Gastroesophageal sphincter (tissue), 4 donors: ENCODE data around the gene PDE2A. TPM values are rescaled to one million over a fixed set of nuclear protein-coding genes. Genes with fewer than 3 reads are reported as not detected.

Experiments
- ATAC-seq: fragments of 150-250 bp; one replicate; pipeline ENCODE4 v1.9.1; 2016; ENCODE audit warnings: mild to moderate bottlenecking, moderate library complexity
- H3K27ac ChIP-seq, 4 donors: fragments of 200-600 bp; sonication (generic) in 3 of 4; 1 replicate in 3 of 4; 2 replicates in 1 of 4; pipeline ENCODE4 v1.5.1; 2016 to 2019
- H3K27me3 ChIP-seq: fragments of 200-600 bp; sonication (generic); one replicate; pipeline ENCODE4 v1.5.1; 2019
- H3K36me3 ChIP-seq, 2 donors: fragments of 200-600 bp; sonication (generic); one replicate each; pipeline ENCODE4 v1.5.1; 2019; ENCODE audit warnings: control low read depth in 1 of 2
- H3K4me1 ChIP-seq, 3 donors: fragments of 200-600 bp; sonication (generic); 1 replicate in 2 of 3; 2 replicates in 1 of 3; pipeline ENCODE4 v1.5.1; 2016 to 2019; ENCODE audit warnings: control low read depth in 2 of 3
- H3K4me3 ChIP-seq, 2 donors: fragments of 200-600 bp; sonication (generic); one replicate each; pipeline ENCODE4 v1.5.1; 2019; ENCODE audit warnings: mild to moderate bottlenecking in 1 of 2, moderate library complexity in 1 of 2
- H3K9me3 ChIP-seq, 3 donors: fragments of 200-600 bp; sonication (generic); one replicate each; pipeline ENCODE4 v1.5.1; 2017 to 2019; ENCODE audit warnings: control low read depth in 2 of 3
- EP300 ChIP-seq: sonication (generic); formaldehyde crosslinking; IDR thresholded peaks from one replicate; pipeline ENCODE4 v1.6.1; 2017; ENCODE audit warnings: antibody characterized with exemption, mild to moderate bottlenecking
- POLR2A ChIP-seq, 2 donors: fragments of 450-650 bp; IDR thresholded peaks; one replicate each; pipeline ENCODE4 v1.6.1; 2017; ENCODE audit warnings: antibody characterized with exemption in 2 of 2, mild to moderate bottlenecking in 2 of 2, moderate library complexity in 1 of 2
- POLR2AphosphoS5 ChIP-seq: sonication (generic); formaldehyde crosslinking; IDR thresholded peaks from one replicate; pipeline ENCODE4 v1.6.1; 2017; ENCODE audit warnings: antibody characterized with exemption
- WGBS, 2 donors: methylation state at CpG; one replicate each; pipeline ENCODE4 v1.1.5; 2018; ENCODE audit warnings: low coverage in 1 of 2; 5-methylcytosine and 5-hydroxymethylcytosine counted together
- total RNA-seq, 4 donors: library from RNA; depleted of rRNA; stranded (reverse); fragments of >200 nt; gene quantifications; one replicate each; pipeline ENCODE4 v1.1.0, GENCODE V29; 2016
- TF ChIP-seq, protein P1 (sequence below), 4 experiments: fragments of 200-600 bp in 2 of 4; fragments of 450-650 bp in 2 of 4; sonication (generic) in 1 of 4; IDR thresholded peaks; one replicate each; pipeline ENCODE4 v1.5.1; 2017 to 2019; ENCODE audit warnings: antibody characterized with exemption in 4 of 4, mild to moderate bottlenecking in 2 of 4, moderate library complexity in 2 of 4

Gene PDE2A
- total RNA-seq, 4 donors from 2014 or later: 31.6 to 54.2 (median 35.4) TPM

DNA sequence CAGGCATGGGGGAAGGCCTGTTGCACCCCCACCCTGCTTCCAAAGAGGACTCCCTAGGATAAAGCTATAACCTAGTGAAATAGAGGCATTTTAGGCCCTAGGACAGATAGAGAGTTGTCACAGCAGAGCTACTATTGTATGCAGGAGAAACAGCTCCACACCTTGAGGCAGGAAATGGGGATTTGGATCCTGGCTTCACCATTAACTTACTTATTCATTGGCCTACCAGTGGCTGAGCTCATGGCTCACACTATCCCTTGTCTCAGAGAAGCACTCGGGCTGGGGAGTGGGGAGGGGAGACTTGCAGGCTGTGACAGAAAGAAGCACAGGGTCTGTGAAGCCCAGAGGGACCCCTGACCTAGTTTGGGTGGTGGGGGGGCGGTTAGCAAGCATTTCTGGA lies 999 bp upstream of the PDE2A start:
- no peak for TF ChIP-seq POLR2A (IDR thresholded peaks at IDR 0.05)
- TF ChIP-seq POLR2AphosphoS5: no peak
- TF ChIP-seq EP300: no peak
- TF ChIP-seq, protein P1, sequence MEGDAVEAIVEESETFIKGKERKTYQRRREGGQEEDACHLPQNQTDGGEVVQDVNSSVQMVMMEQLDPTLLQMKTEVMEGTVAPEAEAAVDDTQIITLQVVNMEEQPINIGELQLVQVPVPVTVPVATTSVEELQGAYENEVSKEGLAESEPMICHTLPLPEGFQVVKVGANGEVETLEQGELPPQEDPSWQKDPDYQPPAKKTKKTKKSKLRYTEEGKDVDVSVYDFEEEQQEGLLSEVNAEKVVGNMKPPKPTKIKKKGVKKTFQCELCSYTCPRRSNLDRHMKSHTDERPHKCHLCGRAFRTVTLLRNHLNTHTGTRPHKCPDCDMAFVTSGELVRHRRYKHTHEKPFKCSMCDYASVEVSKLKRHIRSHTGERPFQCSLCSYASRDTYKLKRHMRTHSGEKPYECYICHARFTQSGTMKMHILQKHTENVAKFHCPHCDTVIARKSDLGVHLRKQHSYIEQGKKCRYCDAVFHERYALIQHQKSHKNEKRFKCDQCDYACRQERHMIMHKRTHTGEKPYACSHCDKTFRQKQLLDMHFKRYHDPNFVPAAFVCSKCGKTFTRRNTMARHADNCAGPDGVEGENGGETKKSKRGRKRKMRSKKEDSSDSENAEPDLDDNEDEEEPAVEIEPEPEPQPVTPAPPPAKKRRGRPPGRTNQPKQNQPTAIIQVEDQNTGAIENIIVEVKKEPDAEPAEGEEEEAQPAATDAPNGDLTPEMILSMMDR (IDR thresholded peaks at IDR 0.05): no peak
- no peak for ATAC-seq
- H3K4me1 ChIP-seq: peaks cover 0 to 8% (median 0%) of the 10 kb centered on the region in 3 donors
- no peaks in the 10 kb centered on the region for H3K9me3 ChIP-seq
- H3K36me3 ChIP-seq: no peaks in the 10 kb centered on the region
- H3K4me3 ChIP-seq: no peak overlapping the region
- WGBS, 2 donors: 0 to 29% methylated on average over 1 of the region's 2 CpGs
- no peak overlapping the region for H3K27ac ChIP-seq
- peaks cover 97% of the 10 kb centered on the region for H3K27me3 ChIP-seq

DNA sequence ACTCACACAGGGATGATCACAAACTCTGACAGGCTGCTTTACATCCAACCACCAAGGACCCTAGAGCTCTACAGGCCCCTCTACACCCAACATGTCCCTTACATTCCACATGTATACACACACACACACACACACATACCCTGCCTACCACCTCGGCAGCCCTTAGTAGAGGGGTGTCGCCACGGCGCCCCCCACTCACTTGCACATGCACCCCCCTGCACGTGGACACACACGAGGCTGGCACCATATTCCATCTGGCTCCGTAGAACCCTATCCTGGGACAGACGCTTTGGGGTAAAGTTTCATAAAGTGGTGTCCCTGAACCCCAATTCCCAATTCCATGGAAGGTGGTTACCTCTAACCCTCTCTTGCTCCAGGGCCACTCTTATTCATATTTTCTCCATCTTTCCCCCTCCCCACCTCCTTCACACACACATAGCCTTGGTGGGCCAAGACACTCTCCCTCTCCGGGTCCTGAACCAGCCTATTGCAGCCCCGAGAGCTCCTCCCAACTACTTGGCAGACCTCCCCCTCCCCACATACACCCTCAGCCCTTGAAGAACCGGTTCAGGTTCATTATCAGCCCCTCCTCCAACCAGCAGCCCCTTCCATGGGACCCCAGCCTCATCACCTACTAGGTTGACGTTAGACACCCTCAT lies 809 bp downstream of the PDE2A start:
- no peak for ATAC-seq
- H3K4me1 ChIP-seq: peaks cover 0 to 8% (median 0%) of the 10 kb centered on the region in 3 donors
- H3K27ac ChIP-seq: no peak overlapping the region
- peaks cover 99% of the 10 kb centered on the region for H3K27me3 ChIP-seq
- H3K9me3 ChIP-seq: peaks cover 0 to under 1% (median 0%) of the 10 kb centered on the region in 3 donors
- H3K4me3 ChIP-seq: no peak overlapping the region
- TF ChIP-seq EP300: no peak
- TF ChIP-seq POLR2A (IDR thresholded peaks at IDR 0.05): no peak
- TF ChIP-seq, protein P1 (IDR thresholded peaks at IDR 0.05): no peak
- TF ChIP-seq POLR2AphosphoS5: no peak
- no peaks in the 10 kb centered on the region for H3K36me3 ChIP-seq
- WGBS, 2 donors: 0 to 33% methylated on average over 2 to 10 of the region's 12 CpGs

DNA sequence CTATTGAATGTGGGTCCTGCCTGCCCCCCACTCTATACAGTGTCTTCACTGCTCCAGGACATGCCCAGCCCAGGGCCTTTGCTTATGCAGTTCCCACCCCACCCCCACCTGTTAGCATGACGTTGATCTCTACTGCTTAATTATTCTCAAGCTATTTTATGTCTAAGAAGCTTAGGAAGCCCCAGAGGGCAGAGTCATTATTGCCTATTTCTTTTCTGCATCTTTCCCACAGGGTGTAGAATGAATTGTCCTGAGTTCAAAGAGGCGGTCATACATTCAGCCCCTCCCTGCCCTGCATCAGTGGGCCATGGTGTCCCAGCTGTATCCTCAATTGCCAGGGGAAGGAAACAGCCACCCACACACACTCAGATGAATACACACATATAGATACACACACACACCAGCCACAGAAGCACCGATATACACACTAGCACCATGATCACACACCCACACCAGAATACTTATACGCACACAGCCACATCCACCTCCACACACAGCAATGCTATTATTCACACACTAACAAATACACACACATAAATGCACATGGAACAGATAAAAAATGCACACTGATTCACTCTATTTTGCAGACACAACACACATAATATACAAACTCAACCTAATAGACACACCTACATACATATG lies 1.5 kb downstream of the PDE2A start:
- peaks cover 0 to 8% (median 0%) of the 10 kb centered on the region in 3 donors for H3K4me1 ChIP-seq
- TF ChIP-seq, protein P1 (IDR thresholded peaks at IDR 0.05): no peak
- TF ChIP-seq EP300 (no peak), POLR2AphosphoS5 (no peak), POLR2A (IDR thresholded peaks at IDR 0.05) (no peak)
- ATAC-seq: no peak
- no peaks in the 10 kb centered on the region for H3K36me3 ChIP-seq
- peaks cover 94% of the 10 kb centered on the region for H3K27me3 ChIP-seq
- H3K9me3 ChIP-seq: peaks cover 0 to 7% (median 0%) of the 10 kb centered on the region in 3 donors
- no peak overlapping the region for H3K27ac ChIP-seq
- WGBS, 2 donors: 56 to 58% methylated on average over 3 to 4 of the region's 4 CpGs
- H3K4me3 ChIP-seq: no peak overlapping the region

DNA sequence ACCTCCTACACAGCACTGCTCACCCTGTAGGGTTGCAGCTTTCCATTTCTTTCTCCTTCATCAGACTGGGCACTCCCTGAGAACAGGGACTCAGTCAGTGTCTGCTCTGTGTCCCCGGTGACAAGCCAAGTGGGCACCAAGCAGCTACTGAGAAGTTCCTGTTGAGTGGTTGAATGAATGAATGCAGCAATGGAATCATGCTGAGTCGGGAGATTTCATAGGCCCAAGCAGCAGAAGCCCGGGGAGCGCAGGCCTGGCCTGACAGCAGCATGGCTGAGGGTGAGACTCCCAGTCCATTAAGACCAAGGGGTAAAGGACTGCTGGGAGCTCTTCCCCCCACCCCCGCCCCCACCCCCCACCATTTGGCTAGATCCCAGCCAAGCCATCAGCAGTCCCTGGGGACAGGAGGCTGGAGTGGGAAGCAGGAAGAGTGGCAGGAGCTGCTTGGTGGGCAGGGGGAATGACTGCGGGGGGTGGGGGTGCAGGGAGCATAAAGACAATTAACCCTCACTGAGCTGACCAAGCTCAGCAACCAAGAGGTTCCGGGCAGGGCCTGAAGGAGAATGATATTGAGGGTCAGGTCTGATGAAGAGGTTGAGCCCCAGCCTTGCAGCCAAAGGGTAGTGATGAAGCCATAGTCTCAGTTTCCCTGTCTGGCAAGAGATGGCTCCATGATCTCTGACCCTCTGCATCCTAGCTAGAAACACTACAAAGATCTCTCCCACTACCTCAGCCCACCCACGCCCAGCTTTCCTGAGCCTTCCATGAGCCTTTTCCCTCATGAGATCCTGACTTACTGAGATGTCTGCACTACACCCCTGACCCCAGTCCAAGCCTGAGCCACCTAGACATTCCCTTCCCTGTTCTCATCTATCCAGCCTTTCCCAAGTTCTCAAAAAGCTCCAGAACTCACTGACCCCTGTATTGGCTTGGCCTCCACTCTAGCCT lies 2.8 kb downstream of the PDE2A start:
- ATAC-seq: no peak
- H3K4me1 ChIP-seq: peaks cover 0 to under 1% (median 0%) of the 10 kb centered on the region in 3 donors
- no peak overlapping the region for H3K4me3 ChIP-seq
- no peak for TF ChIP-seq POLR2AphosphoS5
- no peak for TF ChIP-seq POLR2A (IDR thresholded peaks at IDR 0.05)
- no peak for TF ChIP-seq EP300
- TF ChIP-seq, protein P1 (IDR thresholded peaks at IDR 0.05): no peak
- H3K9me3 ChIP-seq: peaks cover 0 to 13% (median 0%) of the 10 kb centered on the region in 3 donors
- H3K27ac ChIP-seq: no peak overlapping the region
- WGBS, 2 donors: 31 to 67% methylated on average over 1 to 3 of the region's 8 CpGs
- H3K36me3 ChIP-seq: no peaks in the 10 kb centered on the region
- H3K27me3 ChIP-seq: peaks cover 81% of the 10 kb centered on the region
